Skeletal muscle cell (primary cell): ENCODE data around the gene NPHP1.
"Not testable (repeated sequence)": the region's sequence is repeated elsewhere in the genome, so short reads cannot be mapped to it uniquely, and the experiment has no call there.

Experiments
- DNase-seq: peaks from one replicate; pipeline ENCODE4 v3.0.0-alpha.2; 2010; ENCODE audit warnings: low read depth
- H3K4me3 ChIP-seq: 2 replicates; pipeline ENCODE4 v1.5.1; 2011; ENCODE audit warnings: low read depth, mild to moderate bottlenecking, control low read depth, low read length, moderate library complexity

NPHP1 gene

DNA sequence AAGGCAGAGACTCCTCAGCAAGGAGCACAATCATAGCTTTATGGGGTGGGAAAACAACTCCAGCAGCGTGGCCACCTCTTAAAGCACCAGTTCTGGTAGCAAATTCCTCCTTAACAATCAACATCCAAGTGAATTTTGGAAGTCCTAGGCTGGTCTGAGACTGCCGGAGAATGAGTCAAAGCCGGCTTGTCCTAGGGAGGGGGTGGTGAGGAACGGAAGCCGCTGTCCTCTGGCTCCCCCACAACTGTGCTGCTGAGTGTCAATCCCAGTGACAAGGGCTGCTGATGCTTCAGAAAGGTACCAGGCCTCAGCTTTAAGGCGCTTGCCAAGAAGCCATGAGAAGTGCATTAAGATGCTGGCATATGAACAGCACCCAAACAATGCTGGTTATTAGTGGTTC, 110.9 kb downstream of the NPHP1 start:
- H3K4me3 ChIP-seq, DNase-seq: not testable (repeated sequence)

DNA sequence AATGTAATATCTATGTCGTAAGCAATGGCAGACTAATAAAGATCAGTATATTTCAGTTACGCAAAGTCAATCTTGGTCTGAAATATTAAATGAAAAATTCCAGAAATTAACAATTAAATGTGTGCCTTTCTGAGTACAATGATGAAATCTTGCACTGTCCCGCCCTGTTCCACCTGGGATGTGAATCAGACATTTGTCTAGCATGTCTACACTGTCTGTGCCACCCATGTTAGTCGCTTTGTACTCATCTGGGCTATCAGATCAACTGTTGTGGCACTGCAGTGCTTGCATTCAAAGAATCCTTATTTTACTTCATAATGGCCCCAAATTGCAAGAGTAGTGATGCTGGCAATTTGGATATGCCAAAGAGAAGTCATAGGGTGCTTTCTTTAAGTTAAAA, 114.6 kb downstream of the NPHP1 start:
- DNase-seq, H3K4me3 ChIP-seq: not testable (repeated sequence)

DNA sequence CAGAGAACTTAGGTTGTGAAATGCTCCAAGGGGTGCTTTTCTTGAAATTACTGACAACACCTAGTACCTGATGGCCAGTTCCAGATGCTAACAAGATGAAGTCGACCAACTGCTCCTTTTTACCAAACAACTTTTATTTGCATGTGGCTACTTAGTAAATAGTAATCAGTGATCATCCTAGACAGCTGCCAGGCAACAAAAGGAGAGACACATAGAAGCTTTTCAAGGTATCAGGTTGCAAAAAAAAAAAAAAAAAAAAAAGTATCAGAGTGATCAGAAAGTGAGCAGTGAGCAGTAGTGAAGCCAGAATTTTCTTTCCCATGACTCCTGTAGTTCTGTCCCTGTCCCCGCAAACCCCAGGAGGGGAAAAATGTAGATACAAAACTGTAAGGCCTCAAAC, 121.1 kb downstream of the NPHP1 start:
- DNase-seq, H3K4me3 ChIP-seq: not testable (repeated sequence)

DNA sequence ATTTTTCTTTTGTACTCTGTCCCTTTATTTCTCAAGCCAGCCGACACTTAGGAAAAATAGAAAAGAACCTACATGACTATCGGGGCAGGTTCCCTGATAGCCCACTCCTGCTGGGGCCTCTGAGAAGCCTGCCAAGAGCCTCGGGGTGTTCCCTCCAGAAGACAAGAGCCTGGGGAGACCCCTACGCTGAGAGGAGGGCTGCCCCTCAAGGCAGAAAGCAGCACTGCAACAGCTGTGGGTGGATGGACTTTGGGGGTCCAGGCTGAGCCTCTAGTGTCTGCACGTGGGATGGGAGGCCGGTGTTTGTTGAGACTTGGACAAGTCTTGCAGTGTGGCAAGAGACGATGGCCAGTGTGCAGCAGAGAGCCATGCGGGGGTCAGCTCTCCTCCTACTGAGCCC, 121.7 kb downstream of the NPHP1 start:
- not testable (repeated sequence) for H3K4me3 ChIP-seq, DNase-seq

DNA sequence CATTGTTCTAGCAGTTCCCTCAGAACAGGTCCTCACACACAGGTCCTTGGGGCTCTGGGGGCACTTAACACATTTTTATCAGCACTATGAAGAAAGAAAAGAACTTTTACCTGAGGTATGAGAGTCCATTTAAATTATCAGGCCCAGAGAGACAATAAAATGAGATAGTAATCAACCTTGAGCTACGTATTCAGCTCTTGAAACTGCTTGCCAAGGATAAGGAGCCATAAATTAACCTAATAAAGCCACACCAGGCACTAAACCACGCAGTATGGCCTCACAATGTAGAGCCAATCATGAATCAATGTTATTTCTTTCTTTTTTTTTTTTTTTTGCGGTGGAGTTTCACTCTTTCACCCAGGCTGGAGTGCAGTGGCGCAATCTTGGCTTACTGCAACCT, 126.7 kb downstream of the NPHP1 start:
- H3K4me3 ChIP-seq, DNase-seq: not testable (repeated sequence)

DNA sequence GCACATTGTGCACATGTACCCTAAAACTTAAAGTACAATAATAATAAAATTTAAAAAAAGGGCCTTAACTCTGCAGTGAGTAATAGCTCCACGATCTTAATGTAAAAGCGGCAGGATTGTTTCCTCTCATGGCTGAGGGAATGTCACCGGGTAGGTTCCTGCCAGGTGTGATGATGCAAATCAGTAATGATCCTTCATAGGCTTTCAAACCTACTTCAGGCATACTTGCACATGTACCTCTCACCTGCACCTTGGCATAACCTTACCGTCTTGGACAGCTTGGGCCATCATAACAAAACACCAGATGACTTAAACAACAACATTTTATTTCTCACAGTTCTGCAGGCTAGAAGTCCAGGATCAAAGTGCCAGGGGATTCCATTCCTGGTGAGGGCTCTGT, 128.9 kb downstream of the NPHP1 start:
- not testable (repeated sequence) for H3K4me3 ChIP-seq, DNase-seq
